HG02642 (cell line): ENCODE data around the gene ZC3H12D.

Experiments used
- ATAC-seq: cut with Tn5 transposase; IDR thresholded peaks from one replicate; pipeline ENCODE4 v1.9.1; 2021; ENCODE audit warnings: mild to moderate bottlenecking; ENCODE audit not compliant: unreplicated experiment, poor library complexity

The ZC3H12D gene

GRCh38 chr6:149445095-149445466 is 39.7 kb downstream of the ZC3H12D start:
- ATAC-seq = peak; percentile 50

- ATAC-seq = peak; percentile 12
Measured at GRCh38 chr6:149444360-149445094, 40.3 kb downstream of the ZC3H12D start.

- ATAC-seq = no peak
Measured at GRCh38 chr6:149443411-149444181, 41.2 kb downstream of the ZC3H12D start.

- no peak for ATAC-seq
Measured at GRCh38 chr6:149441740-149442139, 43.1 kb downstream of the ZC3H12D start.

- no peak for ATAC-seq
Measured at GRCh38 chr6:149440735-149441671, 43.8 kb downstream of the ZC3H12D start.

GRCh38 chr6:149439626-149440025 is 45.2 kb downstream of the ZC3H12D start:
- ATAC-seq = no peak

GRCh38 chr6:149438855-149439254 is 46.0 kb downstream of the ZC3H12D start:
- ATAC-seq = no peak

GRCh38 chr6:149437212-149437611 is 47.6 kb downstream of the ZC3H12D start:
- no peak for ATAC-seq

GRCh38 chr6:149436647-149437046 is 48.2 kb downstream of the ZC3H12D start:
- no peak for ATAC-seq

- no peak for ATAC-seq
Measured at GRCh38 chr6:149435919-149436586, 48.8 kb downstream of the ZC3H12D start.

GRCh38 chr6:149433881-149434280 is 50.9 kb downstream of the ZC3H12D start:
- ATAC-seq = no peak

GRCh38 chr6:149433405-149433804 is 51.4 kb downstream of the ZC3H12D start:
- no peak for ATAC-seq

- ATAC-seq = peak; percentile 90
Measured at GRCh38 chr6:149431905-149432775, 52.7 kb downstream of the ZC3H12D start.

GRCh38 chr6:149429427-149430360 is 55.1 kb downstream of the ZC3H12D start:
- no peak for ATAC-seq

- ATAC-seq = no peak
Measured at GRCh38 chr6:149428606-149429005, 56.2 kb downstream of the ZC3H12D start.

GRCh38 chr6:149425754-149426153 is 59.1 kb downstream of the ZC3H12D start:
- ATAC-seq = no peak

- ATAC-seq = no peak
Measured at GRCh38 chr6:149425224-149425623, 59.6 kb downstream of the ZC3H12D start.

- ATAC-seq = no peak
Measured at GRCh38 chr6:149423964-149424440, 60.8 kb downstream of the ZC3H12D start.
